ENCODE data around the gene DOP1A. TPM values are rescaled to one million over a fixed set of nuclear protein-coding genes. Genes with fewer than 3 reads are reported as not detected.

The DOP1A gene
- 25.5 TPM for total RNA-seq (2013)
- polyA plus RNA-seq (1 to 10 TPM; 2.1 to 8.9 (median 2.5) TPM), polyA minus RNA-seq (12.5 and 13.4 TPM in 2 replicates), total RNA-seq (10.8 to 67.1 (median 46.9) reads per million in 11 experiments)

GRCh38 chr6:83067448-83068439, at the start of gene DOP1A:
DOP1A (plus strand) TSS chr6:83067671; CDS start chr6:83096978, 29,307 bp downstream.
- Histone ChIP-seq H3K36me3 (replicated peaks in 1 of 2; ENCODE audit: control insufficient read depth in 1 of 2, insufficient read depth in 2 of 2, low read length in 2 of 2) (no peaks in the 10 kb centered on the region), H3K27ac (ENCODE audit: low read depth in 1 of 2, low read length in 2 of 2) (peak within 1 kb of the TSS; percentile 69 to 83), H4K20me1 (ENCODE audit: insufficient read depth, low read length) (peaks cover 3% of the 10 kb centered on the region), H3K9ac (ENCODE audit: insufficient read depth, low read length, poor library complexity, severe bottlenecking) (peak within 1 kb of the TSS; percentile 88), H3K4me2 (replicated peaks; ENCODE audit: extremely low read depth, low read length, poor library complexity, severe bottlenecking) (peak within 1 kb of the TSS; percentile 95), H3K4me3 (replicated peaks in 1 of 3; ENCODE audit: low read depth in 2 of 3, low read length in 3 of 3) (peak within 1 kb of the TSS; percentile 62 to 88 (median 72)), H3K4me1 (ENCODE audit: control insufficient read depth in 1 of 2, insufficient read depth in 2 of 2, low read length in 2 of 2) (peaks cover 40 to 52% of the 10 kb centered on the region in 2 donors), H3K79me2 (ENCODE audit: insufficient read depth, low read length) (peaks cover 42% of the 10 kb centered on the region), H3K27me3 (ENCODE audit: control insufficient read depth in 2 of 2, insufficient read depth in 2 of 2, low read length in 2 of 2) (no peaks in the 10 kb centered on the region), H3K9me3 (replicated peaks in 1 of 2; ENCODE audit: control insufficient read depth in 1 of 2, insufficient read depth in 1 of 2, low read length in 2 of 2) (no peaks in the 10 kb centered on the region), H2AFZ (ENCODE audit: insufficient read depth, low read depth, low read length, poor library complexity, severe bottlenecking) (peak within 1 kb of the TSS; percentile 95)
- Mint-ChIP-seq H3K4me3 (peak within 1 kb of the TSS; percentile 88 to 95), H3K36me3 (peaks cover 2% of the 10 kb centered on the region in 2 donors), H3K27ac (peak within 1 kb of the TSS; percentile 82 to 94 (median 90)), H3K27me3 (ENCODE audit: low read depth in 3 of 3) (peaks cover 0 to 2% (median 0%) of the 10 kb centered on the region in 3 donors), H3K4me1 (peaks cover 38% of the 10 kb centered on the region), H3K9me3 (peaks cover 0 to 2% (median 0%) of the 10 kb centered on the region in 7 donors)
- peak; percentile 90 to 93 (median 92) for DNase-seq
- under 1% methylated on average over 72 of the region's 78 CpGs for WGBS (ENCODE audit: insufficient coverage)
- TF ChIP-seq CTCF (IDR thresholded peaks at IDR 0.05) = peak; percentile 96
- intact Hi-C loops (cut with micrococcal nuclease) = loop anchor here (5.0 to 10.0 kb wide), 5 partner anchors 125 to 1160 kb away; partner anchors contain the start of genes CEP162 (in 2 of the 2), IBTK (in 2 of the 2), PGM3 (in 2 of the 2) and RWDD2A (in 2 of the 2)

- peaks cover 15 to 28% of the 10 kb centered on the region in 2 donors for H3K36me3 Mint-ChIP-seq
- H3K9me3 Mint-ChIP-seq = peaks cover 5 to 16% (median 7%) of the 10 kb centered on the region in 7 donors
- Histone ChIP-seq H3K27me3 (ENCODE audit: control insufficient read depth in 2 of 2, insufficient read depth in 2 of 2, low read length in 2 of 2) (no peaks in the 10 kb centered on the region), H3K9me3 (replicated peaks in 1 of 2; ENCODE audit: control insufficient read depth in 1 of 2, insufficient read depth in 1 of 2, low read length in 2 of 2) (peaks cover 0 to 2% of the 10 kb centered on the region in 2 donors), H3K79me2 (ENCODE audit: insufficient read depth, low read length) (no peaks in the 10 kb centered on the region), H3K27ac (ENCODE audit: low read depth in 1 of 2, low read length in 2 of 2) (no peak overlapping the region), H3K4me2 (replicated peaks; ENCODE audit: extremely low read depth, low read length, poor library complexity, severe bottlenecking) (no peak overlapping the region), H3K4me1 (ENCODE audit: control insufficient read depth in 1 of 2, insufficient read depth in 2 of 2, low read length in 2 of 2) (no peaks in the 10 kb centered on the region), H4K20me1 (ENCODE audit: insufficient read depth, low read length) (no peaks in the 10 kb centered on the region), H3K9ac (ENCODE audit: insufficient read depth, low read length, poor library complexity, severe bottlenecking) (no peak overlapping the region), H3K4me3 (replicated peaks in 1 of 3; ENCODE audit: low read depth in 2 of 3, low read length in 3 of 3) (no peak overlapping the region), H2AFZ (ENCODE audit: insufficient read depth, low read depth, low read length, poor library complexity, severe bottlenecking) (no peak overlapping the region), H3K36me3 (replicated peaks in 1 of 2; ENCODE audit: control insufficient read depth in 1 of 2, insufficient read depth in 2 of 2, low read length in 2 of 2) (no peaks in the 10 kb centered on the region)
- no peak for DNase-seq
- H3K4me3 Mint-ChIP-seq = no peak overlapping the region
- intact Hi-C loops (cut with micrococcal nuclease) = no loop called here
- 97% methylated on average over 3 of the region's 4 CpGs for WGBS (ENCODE audit: insufficient coverage)
- H3K27me3 Mint-ChIP-seq (ENCODE audit: low read depth in 3 of 3) = peaks cover 0 to 4% (median 0%) of the 10 kb centered on the region in 3 donors
- no peaks in the 10 kb centered on the region for H3K4me1 Mint-ChIP-seq
- no peak for TF ChIP-seq CTCF (IDR thresholded peaks at IDR 0.05)
- H3K27ac Mint-ChIP-seq = no peak overlapping the region
Measured at GRCh38 chr6:83019741-83020140, 47.7 kb upstream of the DOP1A start.
